ENCODE measurements around the gene RCAN1.

DNA sequence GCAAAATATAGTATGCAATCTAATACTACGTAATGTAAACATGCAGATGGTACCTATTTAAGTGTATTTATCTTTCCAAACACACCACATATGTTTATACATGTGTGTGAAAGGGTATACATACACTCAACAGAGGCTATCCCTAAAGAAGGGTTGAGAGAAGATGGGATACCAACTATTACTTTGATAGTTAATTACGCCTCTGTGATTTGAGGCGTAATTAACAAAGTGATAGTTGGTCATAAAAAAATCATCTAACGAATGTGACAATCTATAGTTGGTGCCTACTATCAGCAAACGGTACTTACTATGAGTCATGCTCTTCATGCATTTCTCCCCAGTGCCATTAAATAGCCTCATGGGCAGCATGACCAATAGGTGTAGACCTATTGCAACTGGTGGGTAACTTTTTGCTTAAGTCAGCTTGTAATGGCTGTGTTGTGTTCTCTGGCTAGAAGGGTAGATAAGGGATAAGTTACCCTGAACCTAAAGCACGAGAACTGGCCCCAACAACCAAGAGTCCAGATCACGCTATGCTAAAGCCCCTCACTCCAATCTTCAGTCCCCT, 15.3 kb downstream of the RCAN1 start:
- TF ChIP-seq, protein P1, sequence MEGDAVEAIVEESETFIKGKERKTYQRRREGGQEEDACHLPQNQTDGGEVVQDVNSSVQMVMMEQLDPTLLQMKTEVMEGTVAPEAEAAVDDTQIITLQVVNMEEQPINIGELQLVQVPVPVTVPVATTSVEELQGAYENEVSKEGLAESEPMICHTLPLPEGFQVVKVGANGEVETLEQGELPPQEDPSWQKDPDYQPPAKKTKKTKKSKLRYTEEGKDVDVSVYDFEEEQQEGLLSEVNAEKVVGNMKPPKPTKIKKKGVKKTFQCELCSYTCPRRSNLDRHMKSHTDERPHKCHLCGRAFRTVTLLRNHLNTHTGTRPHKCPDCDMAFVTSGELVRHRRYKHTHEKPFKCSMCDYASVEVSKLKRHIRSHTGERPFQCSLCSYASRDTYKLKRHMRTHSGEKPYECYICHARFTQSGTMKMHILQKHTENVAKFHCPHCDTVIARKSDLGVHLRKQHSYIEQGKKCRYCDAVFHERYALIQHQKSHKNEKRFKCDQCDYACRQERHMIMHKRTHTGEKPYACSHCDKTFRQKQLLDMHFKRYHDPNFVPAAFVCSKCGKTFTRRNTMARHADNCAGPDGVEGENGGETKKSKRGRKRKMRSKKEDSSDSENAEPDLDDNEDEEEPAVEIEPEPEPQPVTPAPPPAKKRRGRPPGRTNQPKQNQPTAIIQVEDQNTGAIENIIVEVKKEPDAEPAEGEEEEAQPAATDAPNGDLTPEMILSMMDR (IDR thresholded peaks at IDR 0.05): no peak
- TF ChIP-seq ZFX (IDR thresholded peaks at IDR 0.05; ENCODE audit: borderline replicate concordance): no peak
